ENCODE results near the gene BRD4.
A peak's percentile ranks its signal among the peaks of the same experiment; 100 is the strongest.

BRD4 gene

DNA sequence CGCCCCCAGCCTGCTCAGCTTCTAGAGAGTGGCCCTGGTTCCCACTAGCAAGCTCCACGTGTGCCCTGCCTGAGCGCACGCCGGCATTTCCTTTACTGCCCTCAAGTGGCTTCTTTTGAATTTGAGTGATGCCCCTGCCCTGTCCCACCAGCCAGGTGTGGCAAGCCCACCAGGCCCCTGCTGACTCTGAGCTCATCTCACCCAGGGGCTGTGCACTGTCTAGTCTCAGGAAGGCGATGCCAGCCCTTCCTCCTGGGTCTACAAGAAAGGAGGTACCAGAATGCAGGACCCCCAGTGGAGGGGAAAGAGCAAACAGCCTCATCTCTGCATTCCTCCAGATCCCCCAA is 82.8 kb downstream of the BRD4 start:
- no peak overlapping the region for H3K4me3 ChIP-seq (ENCODE audit: control insufficient read depth, low read depth, low read length)
- TF ChIP-seq, protein P1, sequence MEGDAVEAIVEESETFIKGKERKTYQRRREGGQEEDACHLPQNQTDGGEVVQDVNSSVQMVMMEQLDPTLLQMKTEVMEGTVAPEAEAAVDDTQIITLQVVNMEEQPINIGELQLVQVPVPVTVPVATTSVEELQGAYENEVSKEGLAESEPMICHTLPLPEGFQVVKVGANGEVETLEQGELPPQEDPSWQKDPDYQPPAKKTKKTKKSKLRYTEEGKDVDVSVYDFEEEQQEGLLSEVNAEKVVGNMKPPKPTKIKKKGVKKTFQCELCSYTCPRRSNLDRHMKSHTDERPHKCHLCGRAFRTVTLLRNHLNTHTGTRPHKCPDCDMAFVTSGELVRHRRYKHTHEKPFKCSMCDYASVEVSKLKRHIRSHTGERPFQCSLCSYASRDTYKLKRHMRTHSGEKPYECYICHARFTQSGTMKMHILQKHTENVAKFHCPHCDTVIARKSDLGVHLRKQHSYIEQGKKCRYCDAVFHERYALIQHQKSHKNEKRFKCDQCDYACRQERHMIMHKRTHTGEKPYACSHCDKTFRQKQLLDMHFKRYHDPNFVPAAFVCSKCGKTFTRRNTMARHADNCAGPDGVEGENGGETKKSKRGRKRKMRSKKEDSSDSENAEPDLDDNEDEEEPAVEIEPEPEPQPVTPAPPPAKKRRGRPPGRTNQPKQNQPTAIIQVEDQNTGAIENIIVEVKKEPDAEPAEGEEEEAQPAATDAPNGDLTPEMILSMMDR (conservative IDR thresholded peaks at IDR 0.05; ENCODE audit: control insufficient read depth, insufficient read depth, low read depth, low read length) = no peak
- DNase-seq (ENCODE audit: low read depth) = no peak

DNA sequence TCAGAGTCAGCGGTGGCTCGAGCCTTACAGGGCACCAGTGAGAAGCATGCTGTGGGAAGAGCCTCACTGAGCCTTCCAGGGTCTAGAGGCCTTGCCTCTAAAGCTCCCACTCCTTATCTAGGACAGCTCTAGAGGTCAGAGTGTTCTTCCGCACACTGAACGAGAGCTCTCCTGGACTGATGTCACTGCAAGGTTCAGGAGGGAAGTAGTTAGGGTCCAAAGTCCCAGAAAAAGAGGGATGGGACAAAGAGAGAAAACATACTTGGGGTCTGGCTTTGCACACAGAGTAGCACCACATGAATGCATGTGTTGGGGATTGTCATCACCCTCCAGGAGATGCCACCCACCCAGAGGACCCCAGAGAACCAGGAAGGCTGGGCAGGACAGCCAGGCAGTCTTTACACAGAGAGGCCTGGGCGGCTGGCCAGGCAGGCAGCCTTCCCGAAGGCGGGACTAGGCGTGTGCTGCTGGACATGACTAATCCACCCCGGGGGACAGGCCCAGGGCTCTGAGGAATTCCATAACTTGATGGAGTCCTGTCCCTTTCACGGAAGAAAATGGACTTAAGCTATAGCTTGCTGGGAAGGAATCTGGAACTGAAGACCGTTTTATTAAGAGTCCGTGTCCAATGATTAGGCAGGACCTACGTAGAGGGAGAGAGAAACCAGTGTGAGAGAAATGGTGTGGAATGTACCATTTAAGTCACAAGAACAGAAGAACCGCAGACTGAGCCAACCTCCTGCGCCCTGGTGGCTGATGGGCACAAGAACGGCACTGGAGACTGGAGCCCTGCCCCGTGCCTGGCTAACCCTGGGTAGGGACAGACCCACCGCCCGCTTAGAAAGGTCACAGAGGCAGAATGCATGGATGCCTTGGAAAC is 83.5 kb downstream of the BRD4 start:
- TF ChIP-seq, protein P1 (conservative IDR thresholded peaks at IDR 0.05; ENCODE audit: control insufficient read depth, insufficient read depth, low read depth, low read length) = no peak
- H3K4me3 ChIP-seq (ENCODE audit: control insufficient read depth, low read depth, low read length) = no peak overlapping the region
- peak; percentile 94 for DNase-seq (ENCODE audit: low read depth)

DNA sequence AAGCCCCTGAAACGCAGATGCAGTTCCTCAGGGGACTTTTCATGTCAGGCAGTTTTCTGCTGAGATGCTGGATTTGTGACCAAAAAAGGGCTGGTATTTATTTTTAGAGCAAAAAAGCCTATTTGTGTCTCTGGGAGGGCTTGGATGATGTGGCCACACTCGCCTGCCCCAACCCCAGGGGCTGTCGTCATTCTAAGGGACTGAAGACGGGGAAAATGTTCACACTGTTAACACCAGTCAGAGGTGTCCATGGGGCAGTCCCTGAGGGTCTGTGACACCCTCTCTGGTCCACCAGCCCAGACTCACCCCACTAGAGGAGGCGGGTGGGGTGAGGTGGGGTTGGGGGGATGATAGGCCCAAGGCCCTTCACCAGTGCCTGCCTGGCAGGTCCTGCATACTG is 84.2 kb downstream of the BRD4 start:
- no peak overlapping the region for H3K4me3 ChIP-seq (ENCODE audit: control insufficient read depth, low read depth, low read length)
- DNase-seq (ENCODE audit: low read depth) = no peak
- TF ChIP-seq, protein P1 (conservative IDR thresholded peaks at IDR 0.05; ENCODE audit: control insufficient read depth, insufficient read depth, low read depth, low read length) = no peak

DNA sequence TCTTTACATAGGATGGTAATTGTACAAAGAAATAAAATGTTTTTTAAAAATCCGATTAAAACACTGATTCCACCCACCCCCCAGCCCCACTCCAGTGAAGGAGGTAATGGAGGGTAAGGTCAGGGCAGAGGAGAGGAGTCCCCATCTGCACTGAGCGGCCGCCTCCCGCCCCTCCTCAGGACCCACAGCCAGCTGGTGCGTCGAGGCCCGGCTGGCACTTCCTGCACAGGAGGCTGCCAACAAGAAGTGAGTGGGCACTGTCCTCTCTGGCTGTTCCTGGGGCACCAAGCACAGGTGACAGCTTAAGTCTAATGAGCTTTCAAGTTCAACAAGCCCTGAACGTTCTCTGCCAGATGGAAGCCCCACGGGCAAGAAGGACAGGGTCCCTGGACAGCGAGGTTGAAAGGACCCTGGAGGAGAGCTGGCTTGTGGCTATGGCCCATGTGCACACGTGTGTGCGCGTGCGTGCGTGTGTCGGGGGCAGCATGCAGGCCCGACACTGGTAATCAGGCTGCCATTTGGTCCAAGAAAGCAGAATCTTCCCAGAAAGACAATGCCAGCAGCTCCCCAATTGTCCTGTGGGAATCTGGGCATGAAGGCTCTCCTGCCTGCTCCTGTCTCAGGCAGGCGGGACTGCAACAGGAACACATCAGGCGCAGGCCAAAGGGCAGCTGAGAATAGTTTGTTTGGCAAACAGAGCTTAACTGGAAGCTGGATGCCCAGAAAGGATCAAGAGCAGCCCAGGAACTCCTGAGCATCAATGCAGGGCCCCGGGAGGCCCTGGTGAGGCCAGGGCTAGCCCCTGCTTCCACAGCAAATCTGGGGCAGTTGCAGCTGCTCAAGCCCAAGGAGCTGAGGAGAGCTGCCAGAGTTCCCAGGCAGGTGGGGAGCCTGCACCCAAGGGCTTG is 85.0 kb downstream of the BRD4 start:
- TF ChIP-seq, protein P1 (conservative IDR thresholded peaks at IDR 0.05; ENCODE audit: control insufficient read depth, insufficient read depth, low read depth, low read length) = no peak
- no peak overlapping the region for H3K4me3 ChIP-seq (ENCODE audit: control insufficient read depth, low read depth, low read length)
- no peak for DNase-seq (ENCODE audit: low read depth)

DNA sequence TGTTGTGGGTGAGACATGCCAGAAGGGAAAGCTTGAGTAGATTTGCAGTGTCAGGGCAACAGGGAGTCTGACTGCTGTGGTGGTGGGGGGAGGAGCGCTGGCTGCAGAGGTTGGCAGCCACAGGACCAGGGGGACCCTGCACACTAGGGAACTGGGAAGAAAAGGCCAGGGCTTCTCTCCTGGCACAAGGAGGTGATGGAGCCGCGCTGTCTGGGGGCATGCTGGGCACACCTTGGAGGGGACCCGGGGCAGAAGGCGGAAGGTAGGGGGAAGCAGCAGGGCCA is 86.2 kb downstream of the BRD4 start:
- no peak overlapping the region for H3K4me3 ChIP-seq (ENCODE audit: control insufficient read depth, low read depth, low read length)
- no peak for DNase-seq (ENCODE audit: low read depth)
- TF ChIP-seq, protein P1 (conservative IDR thresholded peaks at IDR 0.05; ENCODE audit: control insufficient read depth, insufficient read depth, low read depth, low read length) = no peak

DNA sequence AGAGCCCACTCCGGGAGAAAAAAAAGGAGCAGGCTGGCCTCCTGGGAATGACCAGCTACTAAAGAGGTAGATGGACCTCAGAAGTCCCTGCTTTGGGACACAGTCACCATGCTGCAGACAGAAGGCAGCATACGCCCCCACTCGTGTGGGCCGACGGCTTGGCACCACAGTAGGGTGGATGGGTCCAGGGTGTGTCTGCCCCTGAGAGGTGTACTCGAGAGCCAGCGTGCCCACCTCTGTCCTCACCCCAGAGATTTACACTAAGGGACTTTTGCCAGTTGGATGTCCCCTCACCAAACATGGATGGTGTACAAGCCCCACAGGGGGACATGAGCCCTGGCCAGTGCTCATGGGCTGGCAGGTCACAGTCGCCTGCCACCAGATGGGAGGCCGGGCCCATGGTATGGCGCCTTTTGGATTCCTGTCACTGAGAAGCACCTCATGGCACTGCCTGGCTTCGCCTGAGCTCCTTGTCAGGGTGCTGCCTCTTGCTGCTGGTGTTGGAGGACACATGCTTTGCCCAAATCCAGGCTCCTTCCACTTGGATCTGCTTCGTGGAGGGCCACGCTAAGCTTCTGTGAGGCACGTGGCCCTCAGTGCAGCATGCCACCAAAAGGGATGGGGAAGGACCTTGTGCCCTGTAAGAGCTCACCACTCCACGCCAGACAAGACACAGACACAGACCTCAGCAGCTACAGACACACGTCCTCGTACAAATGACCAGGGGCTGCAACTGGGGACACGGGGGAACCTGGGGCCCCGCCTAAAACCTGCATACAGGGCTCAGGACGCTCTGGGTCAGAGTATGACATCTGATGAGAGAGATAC is 86.8 kb downstream of the BRD4 start:
- DNase-seq (ENCODE audit: low read depth) = no peak
- H3K4me3 ChIP-seq (ENCODE audit: control insufficient read depth, low read depth, low read length) = no peak overlapping the region
- TF ChIP-seq, protein P1 (conservative IDR thresholded peaks at IDR 0.05; ENCODE audit: control insufficient read depth, insufficient read depth, low read depth, low read length) = no peak

Measured in fibroblast of mammary gland (primary cell).